GM19455 (cell line): ENCODE measurements around the gene COL6A3.

Experiments used
- ATAC-seq: cut with Tn5 transposase; IDR thresholded peaks from one replicate; pipeline ENCODE4 v1.9.1; 2021; ENCODE audit not compliant: unreplicated experiment

The COL6A3 gene

DNA sequence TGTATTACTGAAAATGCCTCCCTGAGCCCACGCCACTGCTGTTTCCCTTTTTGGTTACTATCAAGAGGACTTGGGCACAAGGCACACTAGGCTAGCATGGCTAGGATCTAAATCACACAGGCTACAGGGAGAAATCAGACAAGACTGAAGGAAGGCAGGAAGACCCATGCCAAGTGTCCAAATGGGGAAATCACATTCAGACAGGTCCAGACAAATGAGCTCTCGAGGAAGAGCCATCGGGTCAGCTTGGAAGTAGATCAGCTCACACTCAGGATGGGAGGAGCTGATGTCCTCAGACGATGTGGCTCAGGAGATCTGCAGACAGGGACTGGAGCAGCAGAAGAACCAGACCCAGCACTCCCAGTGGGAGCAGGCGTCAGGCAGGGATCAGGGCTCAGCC lies 113.2 kb downstream of the COL6A3 start:
- ATAC-seq, result no peak

DNA sequence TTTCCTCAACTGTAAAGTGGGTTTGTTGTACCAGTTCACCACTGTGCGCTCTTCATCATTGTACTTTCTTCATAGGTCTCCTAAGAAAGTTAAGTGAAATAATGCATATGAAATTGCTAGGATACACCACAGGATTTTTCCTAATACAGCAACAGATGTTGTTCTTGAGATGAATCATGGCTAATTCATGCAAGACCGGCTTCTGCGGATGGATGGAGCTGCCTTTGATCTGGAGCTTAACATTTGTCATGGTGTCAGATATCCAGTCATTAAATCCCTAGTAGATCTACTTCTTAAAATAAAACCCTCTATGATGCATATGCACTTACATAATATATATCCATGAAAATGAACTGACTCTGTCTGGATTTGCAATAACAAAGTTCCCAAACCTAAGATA lies 114.1 kb downstream of the COL6A3 start:
- no peak for ATAC-seq

DNA sequence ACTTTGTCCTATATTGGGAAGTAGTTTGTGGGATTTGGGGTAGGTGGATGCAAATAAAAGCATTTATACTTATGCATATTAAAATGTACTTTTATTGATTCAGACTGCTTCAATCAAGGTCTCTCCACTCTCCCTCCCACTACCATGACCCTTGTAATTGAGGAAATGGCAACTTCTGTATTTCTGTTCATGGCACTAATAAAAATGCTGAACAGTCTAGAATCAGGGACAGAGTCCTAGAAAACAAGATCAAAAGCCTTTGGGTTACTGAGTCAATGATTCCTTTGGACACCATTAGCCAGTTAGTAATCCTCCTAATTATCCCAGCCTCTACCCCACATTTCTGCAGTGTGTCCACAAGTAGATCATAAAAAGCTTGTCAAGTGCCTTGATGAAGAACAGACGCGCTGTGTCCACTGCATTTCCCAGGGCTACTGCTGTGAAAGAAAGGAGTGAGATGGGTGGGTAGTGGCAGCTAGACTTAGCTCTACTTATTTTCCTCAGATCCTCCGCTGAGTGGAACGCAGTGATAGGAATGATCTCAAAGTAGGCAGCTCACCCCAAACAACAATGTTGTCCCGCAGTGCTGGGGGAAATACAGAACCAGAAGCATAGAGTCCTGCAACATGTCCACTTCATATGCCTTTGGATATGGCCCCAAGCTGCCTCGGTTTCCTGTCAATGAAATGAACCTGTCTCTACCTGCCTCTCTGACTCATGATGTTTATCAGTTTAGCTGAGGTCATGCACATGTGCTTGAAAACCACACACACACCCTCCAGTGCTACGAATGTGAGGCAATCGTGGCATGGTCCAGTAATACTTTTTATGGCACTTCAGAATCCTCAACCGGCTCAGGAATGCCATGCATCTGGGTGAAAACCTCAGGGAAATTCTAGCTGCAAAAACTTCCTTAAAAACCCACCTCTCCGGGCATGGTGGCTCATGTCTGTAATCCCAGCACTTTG lies 115.5 kb downstream of the COL6A3 start:
- no peak for ATAC-seq

DNA sequence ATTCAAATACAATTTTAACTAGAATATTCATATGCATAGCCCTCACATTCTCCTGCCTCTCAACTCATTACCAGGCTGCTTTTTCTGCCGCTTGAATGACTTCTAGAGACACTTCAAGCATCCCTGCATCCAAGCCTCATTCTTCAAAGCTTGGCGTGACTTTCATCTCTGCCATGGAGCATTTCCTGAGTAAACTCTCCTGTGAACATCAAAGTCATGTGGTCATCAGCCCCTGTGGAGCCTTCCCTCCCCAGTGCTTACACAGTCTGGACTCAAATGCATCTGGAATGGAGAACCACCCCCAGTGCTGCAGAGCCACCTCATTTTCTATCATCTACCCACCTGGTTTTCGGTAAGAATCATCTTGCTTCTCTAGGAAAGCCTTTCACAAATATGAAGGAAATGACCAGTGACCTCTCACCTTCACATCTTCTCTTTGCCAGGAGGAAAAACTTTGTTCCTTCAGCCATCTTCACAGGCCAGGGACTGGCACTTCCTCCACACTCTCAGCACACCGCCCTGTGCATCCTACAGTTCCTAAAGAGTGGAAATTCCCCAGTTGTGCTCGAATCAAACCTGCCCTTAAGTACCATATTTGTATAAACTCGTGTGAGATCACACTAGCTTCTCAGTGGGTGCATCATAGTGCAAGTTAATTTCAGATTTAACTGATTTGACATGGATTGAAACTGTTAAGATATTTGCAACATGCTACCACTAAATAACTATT lies 116.4 kb downstream of the COL6A3 start:
- ATAC-seq, result no peak

DNA sequence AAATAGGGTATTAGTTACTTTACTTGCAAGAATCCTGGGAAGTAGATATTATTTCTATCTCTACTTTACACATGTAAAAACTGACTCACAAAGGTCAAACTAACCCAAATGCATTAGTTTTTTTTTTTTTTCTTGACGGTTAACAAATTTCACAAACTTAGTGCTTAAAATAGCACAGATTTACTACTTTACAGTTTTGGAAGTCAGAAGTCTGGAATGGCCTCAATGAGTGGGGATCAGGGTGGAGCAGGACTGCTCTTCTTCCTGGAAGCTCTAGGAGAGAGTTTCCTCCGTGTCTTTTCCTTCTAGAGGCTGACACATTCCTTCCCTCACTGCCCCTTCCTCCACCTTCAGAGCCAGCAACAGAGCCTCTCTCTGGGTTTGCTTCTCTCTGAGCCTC lies 117.2 kb downstream of the COL6A3 start:
- no peak for ATAC-seq

DNA sequence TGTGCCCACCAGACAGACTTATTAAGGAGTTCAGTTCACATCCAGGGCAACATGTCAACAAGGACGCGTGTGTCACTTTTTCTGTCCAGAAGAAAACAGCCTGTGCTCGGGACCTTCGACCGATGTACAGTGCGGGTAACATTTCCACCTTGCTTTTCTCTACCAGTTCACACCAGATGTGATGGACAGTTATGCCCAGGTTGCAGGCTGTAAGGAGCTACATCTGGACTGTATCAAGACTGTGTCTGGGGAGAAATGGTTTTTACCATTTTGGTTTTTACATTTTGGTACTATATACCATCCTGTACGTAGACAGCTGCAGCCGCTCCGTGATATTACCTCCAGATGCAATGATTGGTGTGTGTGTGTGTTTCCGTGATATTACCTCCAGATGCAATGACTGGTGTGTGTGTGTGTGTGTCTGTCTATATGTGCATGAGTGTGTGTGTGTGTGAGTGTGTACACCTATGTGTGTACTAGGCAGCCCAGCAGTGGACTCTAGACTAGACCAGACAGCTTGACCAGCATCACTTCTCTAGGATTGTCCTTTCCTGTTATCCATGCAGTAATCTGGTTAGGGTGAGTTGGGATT lies 118.0 kb downstream of the COL6A3 start:
- ATAC-seq, result no peak

DNA sequence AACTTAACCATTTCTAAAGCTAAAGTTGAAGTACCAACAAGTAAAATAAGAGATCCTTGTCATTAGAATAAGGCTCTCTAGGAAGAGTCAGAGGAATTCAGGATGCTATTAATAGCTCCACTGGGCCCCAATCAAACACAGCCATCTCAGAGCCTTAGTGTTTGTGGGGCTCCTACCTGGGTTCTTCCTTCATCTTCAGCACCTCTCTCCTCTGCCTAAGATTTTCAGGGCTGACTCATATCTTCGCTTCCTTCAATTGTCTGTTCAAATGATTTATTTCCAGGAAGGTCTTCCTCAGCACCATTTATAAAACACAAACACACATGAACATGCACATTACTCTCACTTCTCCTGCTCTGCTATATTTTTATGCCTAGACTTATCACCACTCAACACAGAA lies 119.5 kb downstream of the COL6A3 start:
- no peak for ATAC-seq

DNA sequence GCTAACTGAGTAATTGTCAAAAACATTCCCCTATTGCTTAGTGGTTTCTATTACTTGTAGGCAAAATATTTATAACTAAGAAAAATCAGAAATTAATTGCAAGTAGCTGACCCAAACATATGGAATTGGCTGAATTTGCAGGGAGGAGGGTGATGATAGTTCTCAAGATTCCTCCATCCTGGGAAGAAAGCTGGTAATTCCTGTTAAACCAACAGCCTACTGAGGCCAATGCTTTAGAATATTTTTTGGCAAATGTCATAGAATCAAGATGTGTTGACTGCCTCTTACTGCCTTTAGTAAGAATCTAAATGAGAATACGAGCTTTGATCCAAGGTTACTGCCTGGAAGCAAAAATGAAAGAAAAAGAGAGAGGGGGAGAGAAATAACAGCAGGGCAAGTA lies 120.0 kb downstream of the COL6A3 start:
- ATAC-seq, result no peak

DNA sequence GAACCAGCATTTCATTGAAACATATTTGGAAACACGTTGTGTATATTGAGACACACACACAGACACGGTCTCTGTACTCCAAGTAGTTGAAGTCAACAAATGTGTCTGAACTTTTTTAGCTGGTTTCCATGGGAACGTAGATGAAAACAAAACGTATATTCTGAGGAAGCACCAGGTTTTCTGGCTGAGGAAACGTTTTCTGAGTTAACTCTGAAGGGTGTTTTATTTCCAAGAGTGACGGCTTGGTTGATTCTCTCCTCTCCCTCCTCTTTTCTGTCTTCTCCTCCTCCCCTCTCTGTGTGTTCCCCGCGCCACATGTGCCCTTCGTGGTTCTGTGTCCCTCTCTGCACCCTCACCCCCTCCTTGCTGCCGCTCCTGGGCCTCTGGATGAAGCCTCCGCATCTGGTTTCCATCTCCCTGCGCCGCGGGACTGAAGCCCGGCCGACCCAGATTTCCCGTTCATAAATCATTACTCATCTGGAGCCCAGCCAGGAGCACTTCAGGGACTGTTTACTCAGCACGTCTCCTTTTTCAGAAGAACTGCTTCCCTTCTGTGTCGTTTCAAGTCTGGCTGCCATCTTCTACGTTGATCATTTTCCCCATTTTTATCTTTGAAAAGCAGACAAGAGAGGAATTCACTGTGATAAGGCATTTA lies 122.7 kb downstream of the COL6A3 start:
- ATAC-seq, result no peak

DNA sequence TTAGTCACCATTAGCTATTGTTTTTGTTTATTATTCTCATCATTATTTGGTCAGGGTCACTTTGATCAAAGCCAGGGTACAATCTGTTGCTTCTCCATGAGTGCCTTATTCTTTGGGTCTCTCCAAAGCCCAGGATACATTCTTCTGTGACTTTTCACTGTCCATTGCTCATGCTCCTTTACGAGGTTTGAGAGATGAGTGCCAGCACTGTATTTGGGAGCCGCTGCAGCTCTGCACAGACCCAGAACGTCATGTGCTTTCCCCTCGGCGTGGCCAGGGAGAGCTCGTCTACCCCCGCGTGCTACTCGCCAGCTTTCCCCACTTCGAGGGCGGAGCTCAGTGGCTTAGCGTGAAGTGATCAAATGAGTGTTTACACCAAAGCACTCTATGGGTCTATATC lies 123.7 kb downstream of the COL6A3 start:
- ATAC-seq, result no peak

DNA sequence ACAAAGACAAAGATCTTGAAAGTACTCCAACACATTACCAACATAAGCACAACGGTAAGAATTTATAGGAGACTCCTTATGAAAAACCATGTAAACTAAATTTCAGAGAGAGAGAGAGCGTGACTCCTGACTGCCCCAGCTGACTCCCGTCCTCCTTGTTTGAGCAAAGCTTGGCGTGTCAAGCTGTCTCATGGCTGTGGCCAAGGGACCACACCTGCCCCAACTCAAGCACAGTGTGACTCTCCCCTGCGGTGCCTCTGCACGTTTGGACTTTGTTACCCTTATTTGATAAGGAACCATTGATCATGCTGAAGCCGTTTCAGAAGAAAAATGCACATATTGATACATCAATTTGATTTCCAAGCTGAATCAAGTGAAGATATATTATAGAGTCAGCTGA lies 124.8 kb downstream of the COL6A3 start:
- no peak for ATAC-seq

DNA sequence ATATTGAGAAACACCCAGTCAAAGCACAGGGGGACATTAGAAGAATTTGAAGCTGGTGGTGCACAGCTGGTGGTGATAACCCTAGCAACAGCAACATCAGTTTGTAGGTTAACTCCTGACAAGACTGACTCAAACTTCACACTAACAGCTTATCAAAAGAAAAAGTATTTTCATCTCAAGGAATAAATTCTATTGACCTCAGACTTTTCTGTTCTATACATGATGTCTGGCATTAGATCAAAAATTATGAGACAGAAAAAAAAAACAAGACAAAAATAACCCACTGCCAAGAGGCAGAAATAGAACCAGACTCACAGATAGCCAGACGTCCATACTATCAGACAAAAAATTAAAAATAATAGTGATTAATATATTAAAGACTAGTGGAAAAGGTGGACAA lies 126.1 kb downstream of the COL6A3 start:
- ATAC-seq, result no peak

DNA sequence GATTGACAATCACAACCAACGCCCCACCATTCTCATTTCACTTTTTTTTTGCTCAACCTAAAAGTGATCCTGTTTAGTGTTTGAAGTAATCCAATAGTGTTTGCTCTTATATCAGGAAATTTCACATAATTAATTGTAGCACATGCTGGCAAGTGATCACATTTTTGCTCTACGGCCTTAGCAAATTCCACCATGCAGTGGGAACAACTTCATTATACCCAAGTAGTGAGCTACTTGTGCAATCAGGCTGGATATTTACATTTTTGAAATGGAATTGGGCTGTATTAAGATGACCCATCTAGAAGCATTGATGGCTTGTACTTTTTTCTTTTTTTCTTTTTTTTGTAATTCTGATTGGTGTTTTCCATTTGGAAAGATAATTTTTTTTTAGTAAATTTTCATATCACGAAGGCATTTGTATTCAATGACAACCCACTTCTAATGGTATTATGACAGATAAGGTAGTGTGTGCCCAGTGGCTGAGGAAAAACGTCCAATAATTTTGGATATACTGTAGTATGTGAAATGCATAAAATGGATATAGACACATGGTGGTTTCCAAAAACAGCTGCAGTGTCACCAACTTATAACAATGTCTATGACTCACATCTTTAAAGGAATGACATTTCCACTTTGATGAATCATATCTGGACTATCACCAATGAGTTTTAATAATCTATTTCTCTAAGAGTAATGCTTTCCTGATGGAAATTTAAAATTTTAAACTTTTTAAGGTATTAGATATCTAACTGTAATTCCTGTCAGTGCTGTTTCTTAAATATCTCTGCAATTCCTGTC lies 130.6 kb downstream of the COL6A3 start:
- no peak for ATAC-seq

DNA sequence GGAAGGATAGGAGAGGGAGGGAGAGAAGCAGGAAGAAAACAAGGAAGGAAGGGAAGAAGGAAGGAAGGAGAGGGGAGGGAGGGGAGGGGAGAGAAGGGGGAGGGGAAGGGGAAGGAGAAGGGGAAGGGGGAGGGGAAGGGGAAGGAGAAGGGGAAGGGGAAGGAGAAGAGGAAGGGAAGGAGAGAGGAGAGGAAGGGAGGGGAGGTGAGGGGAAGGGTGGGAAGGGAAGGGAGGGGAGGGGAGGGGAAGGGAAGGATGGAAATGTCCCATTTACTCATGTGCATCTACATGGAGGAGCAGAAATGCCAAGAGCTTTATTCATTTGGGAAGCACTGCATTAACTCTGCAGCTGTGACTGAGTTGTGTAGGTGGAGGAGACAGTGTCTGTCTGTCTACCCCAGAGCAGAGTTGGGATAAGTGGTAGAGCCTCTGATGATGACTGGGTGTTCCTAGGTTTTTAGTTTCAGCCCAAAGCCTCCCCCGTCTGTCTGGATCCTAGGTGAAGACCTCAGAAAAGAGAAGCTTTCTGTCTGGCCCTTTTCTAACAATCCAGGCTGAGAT lies 131.3 kb downstream of the COL6A3 start:
- ATAC-seq, result no peak

DNA sequence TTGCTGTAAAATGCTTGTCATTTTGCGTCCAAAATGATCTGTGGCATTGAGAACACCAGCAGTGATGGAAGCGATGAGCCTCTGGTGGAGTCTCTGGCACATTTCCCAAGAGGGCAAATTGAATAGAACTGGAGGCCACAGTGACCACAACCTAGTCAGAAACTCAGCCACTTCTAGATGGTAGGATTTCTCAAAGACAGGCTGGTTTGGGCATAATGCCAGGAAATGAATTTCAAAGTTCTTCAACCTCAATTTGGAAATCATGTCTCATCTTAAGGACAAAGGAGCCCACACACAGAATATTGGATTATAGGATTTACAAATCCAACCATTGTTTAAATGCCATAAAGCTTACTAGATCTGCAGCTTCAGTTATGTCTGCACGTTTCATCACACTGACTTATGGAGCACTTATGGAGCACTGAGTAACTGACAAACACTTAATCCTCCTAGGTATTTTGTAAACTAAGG lies 132.1 kb downstream of the COL6A3 start:
- no peak for ATAC-seq

DNA sequence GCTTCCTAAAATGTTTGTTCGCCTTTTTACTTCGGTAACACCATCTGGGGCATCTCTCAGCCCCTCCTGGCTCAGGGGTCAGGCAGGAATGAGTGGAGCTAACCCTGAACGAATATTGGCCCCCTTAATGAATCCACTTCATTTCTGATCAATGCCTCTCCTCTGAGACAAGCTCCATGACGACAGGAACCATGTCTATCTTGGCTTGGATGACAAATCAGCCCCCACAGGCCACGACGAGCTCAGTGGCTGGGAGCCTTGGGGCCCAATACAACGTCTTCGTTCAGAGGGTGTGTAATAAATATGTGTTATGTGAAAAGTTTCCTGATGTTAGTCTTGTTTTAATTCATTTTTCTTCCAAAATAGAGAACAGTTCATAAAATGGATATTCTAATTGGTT lies 133.0 kb downstream of the COL6A3 start:
- no peak for ATAC-seq

DNA sequence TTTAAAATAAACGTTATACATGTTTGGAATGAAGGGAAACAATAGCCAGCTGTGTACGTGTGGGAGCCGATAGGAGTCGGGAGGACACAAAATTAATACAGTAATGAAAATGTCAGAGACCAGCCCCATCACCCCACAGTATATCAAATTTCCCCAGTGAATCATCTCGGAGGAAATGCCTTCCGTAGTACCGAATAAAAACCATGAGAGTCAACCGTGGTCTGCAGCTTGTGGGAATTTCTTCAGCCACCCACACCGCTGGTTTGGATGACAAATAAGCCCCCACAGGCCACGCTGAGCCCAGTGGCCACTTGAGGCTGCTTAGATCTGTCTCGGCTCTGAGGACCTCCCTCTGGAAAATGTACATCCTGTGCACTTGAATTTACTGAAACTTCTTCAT lies 133.7 kb downstream of the COL6A3 start:
- ATAC-seq, result no peak

DNA sequence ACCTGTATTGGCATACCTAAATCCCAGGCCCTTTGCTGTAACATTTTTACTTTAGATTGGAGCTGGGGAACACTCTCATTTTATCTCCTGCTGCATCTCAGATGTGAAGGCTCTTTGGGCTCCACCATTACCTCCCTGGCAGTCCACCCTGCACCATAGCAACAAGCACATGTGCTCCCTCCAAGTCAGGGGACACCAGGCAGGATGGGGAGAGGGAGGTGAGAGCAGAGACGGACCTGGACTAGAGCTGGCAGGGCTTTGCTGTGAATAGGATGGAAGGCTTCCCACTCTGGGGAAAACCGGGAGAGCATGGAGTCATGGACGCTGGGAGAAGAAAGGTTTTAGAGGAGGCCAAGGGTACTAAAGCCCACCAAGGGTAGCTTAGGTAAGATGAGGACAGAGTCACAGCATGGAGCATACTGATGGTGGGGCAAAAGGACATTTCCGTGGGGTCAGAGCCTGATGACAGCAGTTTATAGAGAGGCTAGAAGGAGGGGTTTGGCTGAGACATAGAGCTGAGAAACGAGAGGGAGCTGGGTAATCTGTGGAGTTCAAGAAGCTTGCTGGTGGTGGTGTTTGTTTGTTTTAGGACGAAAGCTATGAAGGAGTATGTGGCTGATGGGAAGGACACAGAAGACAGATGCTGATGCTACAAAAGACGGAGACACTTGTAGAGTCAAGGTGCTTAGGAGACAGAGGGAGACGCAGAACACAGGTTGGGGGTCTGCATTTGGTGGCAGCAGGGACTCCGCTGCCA lies 134.8 kb downstream of the COL6A3 start:
- ATAC-seq, result no peak

DNA sequence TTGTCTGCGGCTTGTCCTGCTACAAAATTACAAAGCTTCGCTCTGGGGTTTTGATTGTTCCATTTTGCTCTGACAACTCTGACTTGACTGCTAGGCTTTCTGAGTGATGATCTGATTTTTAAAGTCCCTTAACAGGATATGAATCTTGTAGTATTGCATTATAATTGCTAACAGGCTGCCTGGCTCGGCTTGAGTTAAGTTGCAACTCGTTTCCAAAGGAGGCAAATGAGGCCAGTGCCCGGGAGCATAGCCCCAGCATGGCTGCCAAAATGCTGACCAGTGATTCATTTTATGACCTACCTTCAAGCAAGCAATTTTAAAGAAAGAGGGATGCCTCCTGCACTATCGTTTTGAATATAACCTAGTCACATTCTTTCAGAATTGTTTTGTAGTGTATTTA lies 135.4 kb downstream of the COL6A3 start:
- ATAC-seq, result no peak
